WTC11 (cell line): ENCODE results near the gene TRIM47. TPM values are rescaled to one million over a fixed set of nuclear protein-coding genes. Genes with fewer than 3 reads are reported as not detected.

Experiments used
- ATAC-seq: fragments of 200-7000 bp; cut with Tn5 transposase; 2 replicates; pipeline ENCODE4 v1.10.0; 2021; ENCODE audit warnings: mild to moderate bottlenecking, moderate library complexity
- CTCF ChIA-PET: fragments of 300-600 bp; sonication (Branson Sonifier 250); formaldehyde crosslinking; loops from one replicate; lab custom pipeline; 2021; ENCODE audit warnings: antibody characterized with exemption; lab: Charles Lee
- POLR2A ChIA-PET: fragments of 350-600 bp; sonication (Branson Sonifier 250); formaldehyde crosslinking; loops from one replicate; lab custom pipeline; 2021; ENCODE audit warnings: antibody characterized with exemption; lab: Charles Lee
- DNase-seq: peaks from one replicate; pipeline ENCODE4 v3.0.0; 2021; ENCODE audit warnings: low spot score
- H3K27ac Mint-ChIP-seq: 2 replicates; pipeline ENCODE4 v1.8.0; 2021; ENCODE audit warnings: mixed read lengths
- H3K27me3 Mint-ChIP-seq: 2 replicates; pipeline ENCODE4 v1.8.0; 2021; ENCODE audit warnings: low read depth, mild to moderate bottlenecking, moderate library complexity, mixed read lengths
- H3K36me3 Mint-ChIP-seq: 2 replicates; pipeline ENCODE4 v1.8.0; 2021; ENCODE audit warnings: mixed read lengths
- H3K4me1 Mint-ChIP-seq: 2 replicates; pipeline ENCODE4 v1.8.0; 2022; ENCODE audit warnings: mixed read lengths
- H3K4me3 Mint-ChIP-seq: 2 replicates; pipeline ENCODE4 v1.8.0; 2021; ENCODE audit warnings: mild to moderate bottlenecking, moderate library complexity, mixed read lengths
- H3K9me3 Mint-ChIP-seq: 2 replicates; pipeline ENCODE4 v1.8.0; 2021; ENCODE audit warnings: mixed read lengths
- CREB1 ChIP-seq: sonication (generic); formaldehyde crosslinking; IDR thresholded peaks from 2 replicates; pipeline ENCODE4 v1.8.0; 2023; ENCODE audit warnings: mild to moderate bottlenecking, missing genetic modification reagents
- GABPB1 ChIP-seq: sonication (generic); formaldehyde crosslinking; IDR thresholded peaks from 2 replicates; pipeline ENCODE4 v1.8.1; 2023; ENCODE audit warnings: mild to moderate bottlenecking, missing genetic modification reagents
- NR2C2 ChIP-seq: sonication (generic); formaldehyde crosslinking; IDR thresholded peaks from 2 replicates; pipeline ENCODE4 v1.8.0; 2022; ENCODE audit warnings: mild to moderate bottlenecking, missing genetic modification reagents
- SMAD3 ChIP-seq: sonication (generic); formaldehyde crosslinking; IDR thresholded peaks from 2 replicates; pipeline ENCODE4 v1.8.0; 2022; ENCODE audit warnings: missing genetic modification reagents, mild to moderate bottlenecking, borderline replicate concordance
- USF1 ChIP-seq: sonication (generic); formaldehyde crosslinking; IDR thresholded peaks from 2 replicates; pipeline ENCODE4 v1.8.0; 2022; ENCODE audit warnings: mild to moderate bottlenecking, missing genetic modification reagents
- total RNA-seq: library from RNA; stranded (reverse); gene quantifications from 3 replicates; pipeline ENCODE4 v1.2.3, GENCODE V29; 2021
- TF ChIP-seq, protein P1 (sequence below): sonication (generic); formaldehyde crosslinking; IDR thresholded peaks from 2 replicates; pipeline ENCODE4 v1.8.1; 2023; ENCODE audit warnings: mild to moderate bottlenecking, missing genetic modification reagents
- TF ChIP-seq, protein P2 (sequence below): sonication (generic); formaldehyde crosslinking; IDR thresholded peaks from 2 replicates; pipeline ENCODE4 v1.8.0; 2023; ENCODE audit warnings: mild to moderate bottlenecking, missing genetic modification reagents
- TF ChIP-seq, protein P3 (sequence below): fragments of 250-450 bp; sonication (Bioruptor Pico); IDR thresholded peaks from 2 replicates; pipeline ENCODE4 v1.9.0; 2021; ENCODE audit warnings: mild to moderate bottlenecking
- TF ChIP-seq, protein P4 (sequence below): sonication (generic); formaldehyde crosslinking; IDR thresholded peaks from 2 replicates; pipeline ENCODE4 v1.8.1; 2022; ENCODE audit warnings: low read depth, missing genetic modification reagents, borderline replicate concordance
- TF ChIP-seq, protein P5 (sequence below): sonication (generic); formaldehyde crosslinking; IDR thresholded peaks from 2 replicates; pipeline ENCODE4 v1.8.0; 2023; ENCODE audit warnings: missing genetic modification reagents, mild to moderate bottlenecking, borderline replicate concordance
- TF ChIP-seq, protein P6 (sequence below): sonication (generic); formaldehyde crosslinking; IDR thresholded peaks from 2 replicates; pipeline ENCODE4 v1.8.0; 2022; ENCODE audit warnings: mild to moderate bottlenecking, missing genetic modification reagents

TRIM47 gene
- total RNA-seq, 1 experiment from 2014 or later = 10.0 TPM

DNA sequence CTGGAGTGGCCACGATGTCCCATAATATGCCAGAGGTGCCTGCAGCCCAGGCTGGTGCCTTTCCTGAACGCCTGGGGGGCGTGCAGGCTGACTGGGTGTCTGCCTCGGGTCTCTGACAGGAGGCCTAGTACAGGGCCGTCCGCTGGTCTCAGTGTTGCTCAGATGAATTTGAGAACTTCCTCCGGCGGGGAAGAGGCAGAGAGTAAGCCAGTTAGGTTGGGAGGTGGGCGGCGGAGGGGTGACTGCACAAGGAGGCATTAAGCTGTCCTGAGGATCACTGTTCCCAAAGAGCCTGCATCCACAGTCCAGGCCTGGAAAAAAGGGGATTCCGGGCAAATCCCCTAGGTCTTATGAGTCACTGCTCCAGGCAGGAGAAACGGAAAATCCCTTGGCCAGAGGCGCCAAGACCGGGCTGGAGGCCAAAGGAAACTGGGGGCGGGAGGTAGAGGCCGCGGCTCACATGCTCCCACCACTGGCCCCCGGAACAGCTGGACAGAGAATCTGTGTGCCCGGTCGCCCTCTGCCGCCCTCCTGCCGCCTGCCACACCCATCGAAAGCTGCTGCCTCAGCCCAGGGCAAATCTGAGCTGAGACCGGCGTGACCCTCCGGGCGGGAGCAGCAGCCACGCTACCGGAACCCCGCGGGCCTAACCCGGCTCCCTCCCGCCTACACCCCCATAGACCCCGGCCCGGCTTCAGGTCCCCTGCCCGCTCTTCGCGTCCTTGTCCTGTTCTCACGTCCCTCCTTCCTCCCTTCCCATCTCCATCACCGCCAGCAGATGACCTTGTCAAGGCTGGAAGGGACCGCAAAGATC lies 1.2 kb downstream of the TRIM47 start:
- H3K36me3 Mint-ChIP-seq = no peaks in the 10 kb centered on the region
- CTCF ChIA-PET = interaction anchor here (0.6 to 6.1 kb wide), 24 partner anchors 8 to 568 kb away, joined by 3 to 71 read pairs (median 5); partner anchors contain the start of genes CDK3, MRPL38, TMEM94 and TRIM65
- POLR2A ChIA-PET = interaction anchor here (0.6 to 3.5 kb wide), 2 partner anchors 17 to 22 kb away, joined by 3 to 16 read pairs; partner anchors contain the start of gene WBP2
- DNase-seq (no peak), ATAC-seq (peak; percentile 2; the same call in 1 of the 2 replicates)
- H3K9me3 Mint-ChIP-seq = no peaks in the 10 kb centered on the region
- H3K4me3 Mint-ChIP-seq = peak overlapping the region; percentile 77
- peaks cover 37% of the 10 kb centered on the region for H3K27me3 Mint-ChIP-seq
- TF ChIP-seq CREB1 (CRISPR knock-in tag) (0 out of 2 replicates have a peak, but pooled peaks have one; percentile 13), GABPB1 (peak; percentile 44; the same call in 1 of the 2 replicates), USF1 (CRISPR knock-in tag) (no peak), SMAD3 (CRISPR knock-in tag) (no peak), NR2C2 (CRISPR knock-in tag) (0 out of 2 replicates have a peak, but pooled peaks have one; percentile 22)
- TF ChIP-seq, protein P1, sequence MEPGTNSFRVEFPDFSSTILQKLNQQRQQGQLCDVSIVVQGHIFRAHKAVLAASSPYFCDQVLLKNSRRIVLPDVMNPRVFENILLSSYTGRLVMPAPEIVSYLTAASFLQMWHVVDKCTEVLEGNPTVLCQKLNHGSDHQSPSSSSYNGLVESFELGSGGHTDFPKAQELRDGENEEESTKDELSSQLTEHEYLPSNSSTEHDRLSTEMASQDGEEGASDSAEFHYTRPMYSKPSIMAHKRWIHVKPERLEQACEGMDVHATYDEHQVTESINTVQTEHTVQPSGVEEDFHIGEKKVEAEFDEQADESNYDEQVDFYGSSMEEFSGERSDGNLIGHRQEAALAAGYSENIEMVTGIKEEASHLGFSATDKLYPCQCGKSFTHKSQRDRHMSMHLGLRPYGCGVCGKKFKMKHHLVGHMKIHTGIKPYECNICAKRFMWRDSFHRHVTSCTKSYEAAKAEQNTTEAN (CRISPR knock-in tag) = no peak
- TF ChIP-seq, protein P2, sequence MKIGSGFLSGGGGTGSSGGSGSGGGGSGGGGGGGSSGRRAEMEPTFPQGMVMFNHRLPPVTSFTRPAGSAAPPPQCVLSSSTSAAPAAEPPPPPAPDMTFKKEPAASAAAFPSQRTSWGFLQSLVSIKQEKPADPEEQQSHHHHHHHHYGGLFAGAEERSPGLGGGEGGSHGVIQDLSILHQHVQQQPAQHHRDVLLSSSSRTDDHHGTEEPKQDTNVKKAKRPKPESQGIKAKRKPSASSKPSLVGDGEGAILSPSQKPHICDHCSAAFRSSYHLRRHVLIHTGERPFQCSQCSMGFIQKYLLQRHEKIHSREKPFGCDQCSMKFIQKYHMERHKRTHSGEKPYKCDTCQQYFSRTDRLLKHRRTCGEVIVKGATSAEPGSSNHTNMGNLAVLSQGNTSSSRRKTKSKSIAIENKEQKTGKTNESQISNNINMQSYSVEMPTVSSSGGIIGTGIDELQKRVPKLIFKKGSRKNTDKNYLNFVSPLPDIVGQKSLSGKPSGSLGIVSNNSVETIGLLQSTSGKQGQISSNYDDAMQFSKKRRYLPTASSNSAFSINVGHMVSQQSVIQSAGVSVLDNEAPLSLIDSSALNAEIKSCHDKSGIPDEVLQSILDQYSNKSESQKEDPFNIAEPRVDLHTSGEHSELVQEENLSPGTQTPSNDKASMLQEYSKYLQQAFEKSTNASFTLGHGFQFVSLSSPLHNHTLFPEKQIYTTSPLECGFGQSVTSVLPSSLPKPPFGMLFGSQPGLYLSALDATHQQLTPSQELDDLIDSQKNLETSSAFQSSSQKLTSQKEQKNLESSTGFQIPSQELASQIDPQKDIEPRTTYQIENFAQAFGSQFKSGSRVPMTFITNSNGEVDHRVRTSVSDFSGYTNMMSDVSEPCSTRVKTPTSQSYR (CRISPR knock-in tag) = peak; percentile 55; the same call in 1 of the 2 replicates
- TF ChIP-seq, protein P3, sequence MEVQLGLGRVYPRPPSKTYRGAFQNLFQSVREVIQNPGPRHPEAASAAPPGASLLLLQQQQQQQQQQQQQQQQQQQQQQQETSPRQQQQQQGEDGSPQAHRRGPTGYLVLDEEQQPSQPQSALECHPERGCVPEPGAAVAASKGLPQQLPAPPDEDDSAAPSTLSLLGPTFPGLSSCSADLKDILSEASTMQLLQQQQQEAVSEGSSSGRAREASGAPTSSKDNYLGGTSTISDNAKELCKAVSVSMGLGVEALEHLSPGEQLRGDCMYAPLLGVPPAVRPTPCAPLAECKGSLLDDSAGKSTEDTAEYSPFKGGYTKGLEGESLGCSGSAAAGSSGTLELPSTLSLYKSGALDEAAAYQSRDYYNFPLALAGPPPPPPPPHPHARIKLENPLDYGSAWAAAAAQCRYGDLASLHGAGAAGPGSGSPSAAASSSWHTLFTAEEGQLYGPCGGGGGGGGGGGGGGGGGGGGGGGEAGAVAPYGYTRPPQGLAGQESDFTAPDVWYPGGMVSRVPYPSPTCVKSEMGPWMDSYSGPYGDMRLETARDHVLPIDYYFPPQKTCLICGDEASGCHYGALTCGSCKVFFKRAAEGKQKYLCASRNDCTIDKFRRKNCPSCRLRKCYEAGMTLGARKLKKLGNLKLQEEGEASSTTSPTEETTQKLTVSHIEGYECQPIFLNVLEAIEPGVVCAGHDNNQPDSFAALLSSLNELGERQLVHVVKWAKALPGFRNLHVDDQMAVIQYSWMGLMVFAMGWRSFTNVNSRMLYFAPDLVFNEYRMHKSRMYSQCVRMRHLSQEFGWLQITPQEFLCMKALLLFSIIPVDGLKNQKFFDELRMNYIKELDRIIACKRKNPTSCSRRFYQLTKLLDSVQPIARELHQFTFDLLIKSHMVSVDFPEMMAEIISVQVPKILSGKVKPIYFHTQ (CRISPR knock-in tag) = no peak
- TF ChIP-seq, protein P4, sequence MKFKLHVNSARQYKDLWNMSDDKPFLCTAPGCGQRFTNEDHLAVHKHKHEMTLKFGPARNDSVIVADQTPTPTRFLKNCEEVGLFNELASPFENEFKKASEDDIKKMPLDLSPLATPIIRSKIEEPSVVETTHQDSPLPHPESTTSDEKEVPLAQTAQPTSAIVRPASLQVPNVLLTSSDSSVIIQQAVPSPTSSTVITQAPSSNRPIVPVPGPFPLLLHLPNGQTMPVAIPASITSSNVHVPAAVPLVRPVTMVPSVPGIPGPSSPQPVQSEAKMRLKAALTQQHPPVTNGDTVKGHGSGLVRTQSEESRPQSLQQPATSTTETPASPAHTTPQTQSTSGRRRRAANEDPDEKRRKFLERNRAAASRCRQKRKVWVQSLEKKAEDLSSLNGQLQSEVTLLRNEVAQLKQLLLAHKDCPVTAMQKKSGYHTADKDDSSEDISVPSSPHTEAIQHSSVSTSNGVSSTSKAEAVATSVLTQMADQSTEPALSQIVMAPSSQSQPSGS (CRISPR knock-in tag) = no peak
- TF ChIP-seq, protein P5, sequence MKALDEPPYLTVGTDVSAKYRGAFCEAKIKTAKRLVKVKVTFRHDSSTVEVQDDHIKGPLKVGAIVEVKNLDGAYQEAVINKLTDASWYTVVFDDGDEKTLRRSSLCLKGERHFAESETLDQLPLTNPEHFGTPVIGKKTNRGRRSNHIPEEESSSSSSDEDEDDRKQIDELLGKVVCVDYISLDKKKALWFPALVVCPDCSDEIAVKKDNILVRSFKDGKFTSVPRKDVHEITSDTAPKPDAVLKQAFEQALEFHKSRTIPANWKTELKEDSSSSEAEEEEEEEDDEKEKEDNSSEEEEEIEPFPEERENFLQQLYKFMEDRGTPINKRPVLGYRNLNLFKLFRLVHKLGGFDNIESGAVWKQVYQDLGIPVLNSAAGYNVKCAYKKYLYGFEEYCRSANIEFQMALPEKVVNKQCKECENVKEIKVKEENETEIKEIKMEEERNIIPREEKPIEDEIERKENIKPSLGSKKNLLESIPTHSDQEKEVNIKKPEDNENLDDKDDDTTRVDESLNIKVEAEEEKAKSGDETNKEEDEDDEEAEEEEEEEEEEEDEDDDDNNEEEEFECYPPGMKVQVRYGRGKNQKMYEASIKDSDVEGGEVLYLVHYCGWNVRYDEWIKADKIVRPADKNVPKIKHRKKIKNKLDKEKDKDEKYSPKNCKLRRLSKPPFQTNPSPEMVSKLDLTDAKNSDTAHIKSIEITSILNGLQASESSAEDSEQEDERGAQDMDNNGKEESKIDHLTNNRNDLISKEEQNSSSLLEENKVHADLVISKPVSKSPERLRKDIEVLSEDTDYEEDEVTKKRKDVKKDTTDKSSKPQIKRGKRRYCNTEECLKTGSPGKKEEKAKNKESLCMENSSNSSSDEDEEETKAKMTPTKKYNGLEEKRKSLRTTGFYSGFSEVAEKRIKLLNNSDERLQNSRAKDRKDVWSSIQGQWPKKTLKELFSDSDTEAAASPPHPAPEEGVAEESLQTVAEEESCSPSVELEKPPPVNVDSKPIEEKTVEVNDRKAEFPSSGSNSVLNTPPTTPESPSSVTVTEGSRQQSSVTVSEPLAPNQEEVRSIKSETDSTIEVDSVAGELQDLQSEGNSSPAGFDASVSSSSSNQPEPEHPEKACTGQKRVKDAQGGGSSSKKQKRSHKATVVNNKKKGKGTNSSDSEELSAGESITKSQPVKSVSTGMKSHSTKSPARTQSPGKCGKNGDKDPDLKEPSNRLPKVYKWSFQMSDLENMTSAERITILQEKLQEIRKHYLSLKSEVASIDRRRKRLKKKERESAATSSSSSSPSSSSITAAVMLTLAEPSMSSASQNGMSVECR (CRISPR knock-in tag) = 0 out of 2 replicates have a peak, but pooled peaks have one; percentile 7
- TF ChIP-seq, protein P6, sequence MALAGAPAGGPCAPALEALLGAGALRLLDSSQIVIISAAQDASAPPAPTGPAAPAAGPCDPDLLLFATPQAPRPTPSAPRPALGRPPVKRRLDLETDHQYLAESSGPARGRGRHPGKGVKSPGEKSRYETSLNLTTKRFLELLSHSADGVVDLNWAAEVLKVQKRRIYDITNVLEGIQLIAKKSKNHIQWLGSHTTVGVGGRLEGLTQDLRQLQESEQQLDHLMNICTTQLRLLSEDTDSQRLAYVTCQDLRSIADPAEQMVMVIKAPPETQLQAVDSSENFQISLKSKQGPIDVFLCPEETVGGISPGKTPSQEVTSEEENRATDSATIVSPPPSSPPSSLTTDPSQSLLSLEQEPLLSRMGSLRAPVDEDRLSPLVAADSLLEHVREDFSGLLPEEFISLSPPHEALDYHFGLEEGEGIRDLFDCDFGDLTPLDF (CRISPR knock-in tag) = 0 out of 2 replicates have a peak, but pooled peaks have one; percentile 26
- peaks cover 21% of the 10 kb centered on the region for H3K4me1 Mint-ChIP-seq
- H3K27ac Mint-ChIP-seq = no peak overlapping the region
